Amniotic stem cell (primary cell): ENCODE measurements around the gene BGN.

Experiments used
- DNase-seq: peaks from one replicate; lab custom pipeline; 2025; lab: John Stamatoyannopoulos, UW

The BGN gene

GRCh38 chrX:153526801-153527200, 32.0 kb downstream of the BGN start:
- no peak for DNase-seq

DNA sequence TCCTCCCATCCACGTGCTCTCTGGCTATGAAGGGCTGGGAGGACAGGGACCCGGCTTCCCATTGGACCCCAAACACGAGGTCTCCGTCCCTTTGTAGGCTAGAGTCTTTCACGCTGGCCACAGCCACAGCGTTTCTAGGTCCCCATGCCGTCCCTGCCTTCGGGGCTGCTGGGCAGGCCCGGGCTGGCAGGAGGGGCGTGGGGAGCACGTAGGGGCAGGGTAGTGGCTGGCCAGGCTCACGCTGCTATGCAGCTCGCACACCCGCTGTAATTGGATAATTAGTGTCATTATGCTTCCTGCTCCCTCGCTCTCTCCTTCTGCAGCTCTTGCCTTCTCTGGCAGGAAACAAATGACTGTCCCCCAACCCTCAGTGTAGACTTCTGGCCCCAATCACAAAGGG, 32.4 kb downstream of the BGN start:
- no peak for DNase-seq

DNA sequence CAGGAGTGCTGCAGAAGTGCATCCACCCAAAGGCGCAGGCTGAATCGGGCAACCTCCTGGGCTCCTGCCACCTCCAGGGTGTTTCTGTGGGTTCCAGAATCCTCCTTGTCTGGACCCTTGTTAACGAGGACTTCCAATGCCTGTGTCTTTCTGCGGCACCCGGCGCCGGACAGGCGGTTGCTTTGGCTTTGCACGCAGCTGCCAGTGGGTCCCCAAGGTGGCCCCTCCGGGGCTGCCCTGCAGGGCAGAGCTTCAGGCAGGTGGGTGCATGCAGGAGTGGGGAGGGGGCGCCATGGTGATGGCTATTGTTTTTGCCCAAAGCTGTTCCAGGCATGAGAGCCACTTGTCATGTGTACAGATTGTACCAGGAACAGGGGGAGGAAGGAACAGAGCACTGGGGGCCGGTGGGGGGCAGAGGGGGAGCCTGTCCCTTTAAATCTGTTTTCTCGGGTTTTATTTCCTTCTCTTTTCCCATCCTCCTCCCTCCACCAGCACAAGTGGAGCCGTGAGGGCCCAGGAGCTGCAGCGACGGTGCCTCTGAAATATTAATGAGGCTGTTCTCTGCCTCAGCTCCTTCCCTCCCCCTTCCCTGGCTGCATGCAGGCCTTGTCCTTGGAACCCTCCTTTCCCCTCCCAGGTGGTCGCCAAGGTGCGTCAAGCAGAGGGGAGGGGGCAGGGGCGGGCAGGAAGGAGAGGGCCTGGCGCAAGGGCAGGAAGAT, 35.8 kb downstream of the BGN start:
- DNase-seq: no peak

- DNase-seq: no peak
Observed at GRCh38 chrX:153533091-153533490, 38.3 kb downstream of the BGN start.

- no peak for DNase-seq
Observed at GRCh38 chrX:153537080-153537479, 42.3 kb downstream of the BGN start.

DNA sequence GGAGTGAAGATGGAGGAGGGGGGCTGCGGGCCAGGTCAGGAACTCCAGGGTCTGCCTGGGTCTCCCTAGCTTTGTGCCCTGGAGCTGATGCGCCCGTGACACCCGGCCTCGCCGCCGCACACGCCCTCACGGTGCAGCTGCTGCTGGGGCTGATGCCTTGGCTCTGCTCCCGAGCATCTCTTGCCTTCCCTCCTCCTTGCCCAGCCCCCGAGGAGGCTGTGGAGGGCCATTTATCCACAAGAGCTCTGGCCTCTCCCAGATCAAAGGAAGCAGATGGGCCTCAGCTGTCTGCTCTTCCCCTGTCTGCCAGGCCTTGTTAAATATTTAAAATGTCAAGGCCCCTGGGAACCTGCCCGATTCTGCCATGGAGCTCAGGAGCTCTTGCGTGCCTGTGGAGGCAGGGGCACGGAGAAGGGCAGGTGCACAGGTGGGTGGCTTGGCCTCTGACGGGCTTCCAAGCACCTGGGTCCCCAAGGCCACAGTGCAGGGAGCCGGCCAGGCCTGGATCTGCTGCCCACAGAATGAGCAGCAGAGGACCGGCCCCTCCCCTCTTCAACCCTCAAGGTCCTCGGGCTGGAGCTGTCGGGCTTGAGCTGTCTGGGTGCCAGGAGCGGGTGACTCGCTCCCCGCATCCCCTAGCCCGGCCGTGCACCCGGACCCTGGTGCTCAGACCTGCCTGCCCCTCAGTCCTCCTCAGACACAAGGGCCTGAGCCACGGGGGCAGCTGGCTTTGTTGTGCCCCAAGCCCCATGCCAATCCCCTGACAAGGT, 42.9 kb downstream of the BGN start:
- DNase-seq: no peak

- no peak for DNase-seq
Observed at GRCh38 chrX:153538424-153538823, 43.6 kb downstream of the BGN start.

- no peak for DNase-seq
Observed at GRCh38 chrX:153539171-153539978, 44.6 kb downstream of the BGN start.

- no peak for DNase-seq
Observed at GRCh38 chrX:153539979-153540358, 45.2 kb downstream of the BGN start.

DNA sequence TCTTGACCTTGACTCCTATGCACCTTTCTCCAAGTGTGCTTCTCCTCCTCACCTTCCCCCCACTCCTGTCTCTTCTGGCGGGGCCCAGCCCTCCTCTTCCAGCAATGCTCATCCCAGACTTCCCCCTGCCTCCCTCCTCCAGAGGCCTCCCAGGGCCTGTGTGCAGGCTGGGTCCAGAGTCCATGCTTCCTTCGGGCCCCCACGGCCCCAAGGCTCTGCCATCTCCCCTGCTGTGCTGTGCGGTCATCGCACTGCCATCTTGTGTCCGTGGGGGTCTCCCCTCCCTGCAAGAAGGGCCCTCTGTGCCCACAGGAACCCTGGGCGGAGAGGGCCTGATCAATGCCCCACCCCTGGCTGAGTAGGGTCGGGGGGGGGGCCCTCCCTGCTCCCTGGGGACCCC, 49.9 kb downstream of the BGN start:
- DNase-seq: no peak

DNA sequence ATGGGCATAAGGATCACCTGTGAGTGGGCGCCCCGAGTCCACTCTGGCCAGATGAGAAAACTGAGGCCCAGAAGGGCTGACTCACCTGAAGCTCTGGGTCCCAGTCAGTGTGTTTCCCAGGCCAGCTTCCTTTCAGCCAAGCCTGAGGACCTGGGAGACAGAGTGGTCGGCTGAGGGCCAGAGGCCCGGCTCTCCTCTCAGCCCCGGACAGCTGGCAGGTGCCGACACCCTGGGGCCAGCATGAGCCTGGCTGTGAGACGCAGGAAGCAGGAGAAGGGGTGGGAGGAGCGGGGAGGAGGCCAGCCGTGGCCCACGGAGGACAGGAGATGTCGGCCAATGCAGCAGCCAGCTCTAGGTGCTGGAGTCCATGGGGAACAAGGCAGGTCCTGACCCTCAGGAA, 51.6 kb downstream of the BGN start:
- DNase-seq: no peak

- no peak for DNase-seq
Observed at GRCh38 chrX:153547195-153547594, 52.4 kb downstream of the BGN start.

DNA sequence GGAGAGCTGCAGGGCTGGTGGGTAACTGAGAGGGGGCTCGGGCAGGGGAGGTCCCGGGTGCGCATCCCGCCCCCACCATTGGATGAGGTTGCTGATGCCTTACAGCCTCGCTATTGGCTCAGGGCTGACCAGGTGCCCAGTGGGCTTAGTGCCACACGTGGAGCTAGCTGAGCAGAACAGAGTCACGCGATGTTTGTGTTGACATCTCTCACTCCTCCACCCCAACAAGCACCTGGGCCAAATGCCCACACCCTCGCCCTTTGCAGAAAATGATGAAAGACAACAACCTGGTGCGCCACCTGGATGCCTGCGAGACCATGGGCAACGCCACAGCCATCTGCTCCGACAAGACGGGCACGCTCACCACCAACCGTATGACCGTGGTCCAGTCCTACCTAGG, 54.5 kb downstream of the BGN start:
- no peak for DNase-seq

- no peak for DNase-seq
Observed at GRCh38 chrX:153549807-153550206, 55.0 kb downstream of the BGN start.

GRCh38 chrX:153551135-153551534, 56.4 kb downstream of the BGN start:
- DNase-seq: no peak

DNA sequence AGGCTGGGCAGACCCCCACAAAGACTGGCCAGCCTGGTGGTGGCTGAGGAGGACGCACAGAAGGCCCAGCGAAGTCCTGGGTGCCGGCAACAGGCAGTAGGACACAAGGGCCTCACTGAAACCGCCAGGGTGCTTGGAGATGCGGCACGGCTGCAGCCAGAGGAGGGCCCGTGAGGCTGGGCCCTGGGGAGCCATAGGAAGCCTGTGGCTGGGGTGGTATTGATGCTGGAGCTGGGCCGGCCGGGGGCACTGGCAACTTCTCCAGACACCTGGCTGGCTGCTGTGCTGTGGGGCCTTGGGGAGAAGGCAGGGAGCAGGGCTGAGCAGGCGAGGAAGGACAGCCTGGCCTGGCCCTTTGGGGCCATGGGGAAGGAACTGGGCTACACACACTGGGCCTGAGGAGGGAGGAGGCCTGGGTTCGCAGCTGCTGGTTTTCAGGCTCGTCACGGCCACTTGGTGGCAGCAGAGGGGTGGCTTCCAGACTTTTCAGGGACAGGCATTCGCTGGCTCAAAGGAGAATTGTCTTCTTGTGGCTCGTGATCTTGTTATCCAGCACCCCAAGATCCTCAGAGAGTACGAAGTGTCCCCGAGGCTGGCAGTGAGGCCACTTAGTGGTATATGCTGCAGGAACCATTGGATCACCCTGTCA, 59.9 kb downstream of the BGN start:
- DNase-seq: no peak

GRCh38 chrX:153556767-153557166, 62.0 kb downstream of the BGN start:
- DNase-seq: no peak

- DNase-seq: no peak
Observed at GRCh38 chrX:153557618-153558355, 63.0 kb downstream of the BGN start.
